Measurements from ENCODE around the gene TNFRSF25.
"Not testable (repeated sequence)": the region's sequence is repeated elsewhere in the genome, so short reads cannot be mapped to it uniquely, and the experiment has no call there.

The TNFRSF25 gene

GRCh38 chr1:6429660-6430411 is 36.1 kb downstream of the TNFRSF25 start:
- DNase-seq, result not testable (repeated sequence)

GRCh38 chr1:6428453-6428852 is 37.5 kb downstream of the TNFRSF25 start:
- not testable (repeated sequence) for DNase-seq

- DNase-seq, result no peak
Measured at GRCh38 chr1:6427441-6428390, 38.3 kb downstream of the TNFRSF25 start.

- no peak for DNase-seq
Measured at GRCh38 chr1:6426972-6427350, 39.0 kb downstream of the TNFRSF25 start.

- DNase-seq, result no peak
Measured at GRCh38 chr1:6426277-6426971, 39.5 kb downstream of the TNFRSF25 start.

GRCh38 chr1:6425658-6426057 is 40.3 kb downstream of the TNFRSF25 start:
- DNase-seq, result no peak

GRCh38 chr1:6424619-6425593 is 41.1 kb downstream of the TNFRSF25 start, which contains the start of gene ESPN:
TSS of gene ESPN (plus strand) at chr1:6424776. CDS start at chr1:6424956, 180 bp downstream.
- DNase-seq, result no peak

GRCh38 chr1:6424000-6424565 is 41.9 kb downstream of the TNFRSF25 start:
- DNase-seq, result no peak

GRCh38 chr1:6423321-6423999 is 42.5 kb downstream of the TNFRSF25 start:
- DNase-seq, result peak; percentile 61 to 77

GRCh38 chr1:6421266-6421665 is 44.7 kb downstream of the TNFRSF25 start:
- no peak for DNase-seq

GRCh38 chr1:6420454-6421042 is 45.4 kb downstream of the TNFRSF25 start:
- no peak for DNase-seq

GRCh38 chr1:6419804-6420453 is 46.0 kb downstream of the TNFRSF25 start, which contains the start of gene HES2:
TSS of gene HES2 (minus strand) at chr1:6419919. CDS start at chr1:6419820, 99 bp downstream.
- DNase-seq, result no peak

GRCh38 chr1:6419397-6419803 is 46.6 kb downstream of the TNFRSF25 start:
- no peak for DNase-seq

- no peak for DNase-seq
Measured at GRCh38 chr1:6418668-6419396, 47.1 kb downstream of the TNFRSF25 start.

GRCh38 chr1:6417961-6418667 is 47.9 kb downstream of the TNFRSF25 start:
- no peak for DNase-seq

GRCh38 chr1:6416906-6417305 is 49.1 kb downstream of the TNFRSF25 start:
- DNase-seq, result no peak

- DNase-seq, result no peak
Measured at GRCh38 chr1:6416295-6416656, 49.7 kb downstream of the TNFRSF25 start.

- no peak for DNase-seq
Measured at GRCh38 chr1:6414881-6415626, 50.9 kb downstream of the TNFRSF25 start.
